Loucy (cell line): ENCODE measurements around the gene TOPBP1.

Source experiments
- H2AFZ ChIP-seq: fragments of 200-600 bp; sonication (generic); 2 replicates; pipeline ENCODE4 v1.6.0; 2016; ENCODE audit warnings: antibody characterized with exemption, mild to moderate bottlenecking, low read length, moderate library complexity
- H3F3A ChIP-seq: fragments of 200-600 bp; 2 replicates; pipeline ENCODE4 v1.6.0; 2016; ENCODE audit warnings: antibody characterized with exemption, low read depth, mild to moderate bottlenecking
- H3K27me3 ChIP-seq: fragments of 200-600 bp; sonication (generic); 2 replicates; pipeline ENCODE4 v1.6.1; 2014; ENCODE audit warnings: low read length, mild to moderate bottlenecking; ENCODE audit not compliant: insufficient read depth, poor library complexity, severe bottlenecking
- H3K36me3 ChIP-seq: fragments of 200-600 bp; sonication (generic); 2 replicates; pipeline ENCODE4 v1.6.1; 2016; ENCODE audit warnings: low read length; ENCODE audit not compliant: insufficient read depth
- H3K4me1 ChIP-seq: fragments of 200-600 bp; sonication (generic); 2 replicates; pipeline ENCODE4 v1.5.1; 2014; ENCODE audit warnings: low read length, mild to moderate bottlenecking; ENCODE audit not compliant: insufficient read depth, poor library complexity, severe bottlenecking
- H3K4me2 ChIP-seq: fragments of 200-600 bp; sonication (generic); 2 replicates; pipeline ENCODE4 v1.6.0; 2014; ENCODE audit warnings: antibody characterized with exemption, low read length, low read depth, mild to moderate bottlenecking; ENCODE audit not compliant: poor library complexity, severe bottlenecking
- H3K4me3 ChIP-seq: fragments of 200-600 bp; sonication (generic); 2 replicates; pipeline ENCODE4 v1.5.1; 2014; ENCODE audit warnings: low read length, mild to moderate bottlenecking, mixed read lengths; ENCODE audit not compliant: poor library complexity, severe bottlenecking
- H3K79me2 ChIP-seq: fragments of 200-600 bp; sonication (generic); 2 replicates; pipeline ENCODE4 v1.6.1; 2014; ENCODE audit warnings: low read length; ENCODE audit not compliant: insufficient read depth
- H3K9ac ChIP-seq: fragments of 200-600 bp; sonication (generic); 2 replicates; pipeline ENCODE4 v1.6.0; 2014; ENCODE audit warnings: mild to moderate bottlenecking, low read depth, low read length, moderate library complexity; ENCODE audit not compliant: poor library complexity, severe bottlenecking
- H3K9me2 ChIP-seq: fragments of 200-600 bp; sonication (generic); replicated peaks from 2 replicates; pipeline ENCODE4 v1.6.1; 2016; ENCODE audit warnings: low read depth, low read length, mixed read lengths
- H3K9me3 ChIP-seq: fragments of 200-600 bp; sonication (generic); 2 replicates; pipeline ENCODE4 v1.6.1; 2014; ENCODE audit warnings: mild to moderate bottlenecking, antibody characterized with exemption, low read length, low read depth; ENCODE audit not compliant: insufficient read depth
- H4K20me1 ChIP-seq: fragments of 200-600 bp; sonication (generic); 2 replicates; pipeline ENCODE4 v1.6.0; 2014; ENCODE audit warnings: antibody characterized with exemption, low read length, mild to moderate bottlenecking; ENCODE audit not compliant: insufficient read depth, poor library complexity, severe bottlenecking
- CTCF ChIP-seq: fragments of 200-600 bp; sonication (generic); conservative IDR thresholded peaks from 2 replicates; pipeline ENCODE4 v1.5.1; 2014; ENCODE audit warnings: mild to moderate bottlenecking, antibody characterized with exemption, low read length
- EZH2phosphoT487 ChIP-seq: fragments of 200-600 bp; IDR thresholded peaks from 2 replicates; pipeline ENCODE4 v1.6.1; 2018; ENCODE audit warnings: antibody characterized with exemption, mild to moderate bottlenecking, moderate library complexity, borderline replicate concordance

The TOPBP1 gene

GRCh38 chr3:133608388-133608787, 53.4 kb downstream of the TOPBP1 start:
- Histone ChIP-seq H3K79me2 (no peaks in the 10 kb centered on the region), H3K4me2 (no peak overlapping the region), H3K4me3 (no peak overlapping the region), H3K27me3 (no peaks in the 10 kb centered on the region), H2AFZ (no peak overlapping the region), H3K4me1 (no peaks in the 10 kb centered on the region), H3K9me2 (no peaks in the 10 kb centered on the region), H3K9me3 (no peaks in the 10 kb centered on the region), H4K20me1 (no peaks in the 10 kb centered on the region), H3F3A (0 out of 2 replicates have a peak, but pooled peaks cover 5% of the 10 kb centered on the region), H3K36me3 (peaks cover 70% of the 10 kb centered on the region), H3K9ac (no peak overlapping the region)
- TF ChIP-seq CTCF: no peak
- no peak for TF ChIP-seq EZH2phosphoT487

GRCh38 chr3:133607816-133608215, 53.9 kb downstream of the TOPBP1 start:
- Histone ChIP-seq H3K4me2 (no peak overlapping the region), H3K4me3 (no peak overlapping the region), H3K9me2 (no peaks in the 10 kb centered on the region), H4K20me1 (no peaks in the 10 kb centered on the region), H3F3A (0 out of 2 replicates have a peak, but pooled peaks cover 5% of the 10 kb centered on the region), H3K36me3 (peaks cover 73% of the 10 kb centered on the region), H3K9me3 (no peaks in the 10 kb centered on the region), H2AFZ (no peak overlapping the region), H3K27me3 (no peaks in the 10 kb centered on the region), H3K4me1 (no peaks in the 10 kb centered on the region), H3K79me2 (no peaks in the 10 kb centered on the region), H3K9ac (no peak overlapping the region)
- TF ChIP-seq EZH2phosphoT487 (no peak), CTCF (no peak)

GRCh38 chr3:133606902-133607301, 54.8 kb downstream of the TOPBP1 start:
- no peaks in the 10 kb centered on the region for H3K9me2 ChIP-seq
- no peak for TF ChIP-seq EZH2phosphoT487
- no peak for TF ChIP-seq CTCF
- H3K9me3 ChIP-seq: no peaks in the 10 kb centered on the region
- H4K20me1 ChIP-seq: no peaks in the 10 kb centered on the region
- H3K36me3 ChIP-seq: peaks cover 67% of the 10 kb centered on the region
- H3K27me3 ChIP-seq: no peaks in the 10 kb centered on the region
- H2AFZ ChIP-seq: no peak overlapping the region
- no peak overlapping the region for H3K4me2 ChIP-seq
- no peaks in the 10 kb centered on the region for H3K4me1 ChIP-seq
- 0 out of 2 replicates have a peak, but pooled peaks cover 5% of the 10 kb centered on the region for H3F3A ChIP-seq
- H3K9ac ChIP-seq: no peak overlapping the region
- no peaks in the 10 kb centered on the region for H3K79me2 ChIP-seq
- no peak overlapping the region for H3K4me3 ChIP-seq
